Liver (tissue), 9 donors: ENCODE measurements around the gene RASSF9. TPM values are rescaled to one million over a fixed set of nuclear protein-coding genes. Genes with fewer than 3 reads are reported as not detected.

Experiments used
- DNase-seq: peaks from one replicate; pipeline ENCODE4 v3.0.0-alpha.2; 2017; ENCODE audit warnings: low spot score
- H3K27ac ChIP-seq, 2 donors: one replicate each; pipeline ENCODE4 v1.7.0; 2013; ENCODE audit warnings: inconsistent platforms in 2 of 2, low read length in 2 of 2, control low read depth in 1 of 2, low read depth in 1 of 2, mild to moderate bottlenecking in 1 of 2
- H3K27me3 ChIP-seq, 4 donors: one replicate each; pipeline versions ENCODE4 v1.6.1 to v1.7.0; 2013; ENCODE audit warnings: low read length in 3 of 4, inconsistent platforms in 1 of 4, mild to moderate bottlenecking in 1 of 4, moderate library complexity in 1 of 4; ENCODE audit not compliant: control insufficient read depth in 4 of 4, insufficient read depth in 4 of 4
- H3K36me3 ChIP-seq, 4 donors: one replicate each; pipeline versions ENCODE4 v1.6.1 to v1.7.0; 2013; ENCODE audit warnings: low read length in 3 of 4, mild to moderate bottlenecking in 3 of 4, low read depth in 1 of 4, moderate library complexity in 1 of 4; ENCODE audit not compliant: control insufficient read depth in 4 of 4, insufficient read depth in 3 of 4
- H3K4me1 ChIP-seq, 4 donors: one replicate each; pipeline versions ENCODE4 v1.6.1 to v1.7.0; 2013; ENCODE audit warnings: low read length in 3 of 4, mild to moderate bottlenecking in 3 of 4, moderate library complexity in 1 of 4; ENCODE audit not compliant: control insufficient read depth in 4 of 4, insufficient read depth in 4 of 4
- H3K4me3 ChIP-seq, 3 donors: one replicate each; pipeline versions ENCODE4 v1.6.1 to v1.7.0; 2013; ENCODE audit warnings: low read length in 3 of 3, control low read depth in 1 of 3, low read depth in 1 of 3, mild to moderate bottlenecking in 1 of 3
- H3K9ac ChIP-seq, 2 donors: one replicate each; pipeline ENCODE4 v1.7.0; 2013; ENCODE audit warnings: low read length in 2 of 2, mild to moderate bottlenecking in 2 of 2, moderate library complexity in 2 of 2, control low read depth in 1 of 2, low read depth in 1 of 2
- H3K9me3 ChIP-seq, 4 donors: one replicate each; pipeline versions ENCODE4 v1.6.1 to v1.7.0; 2013; ENCODE audit warnings: low read length in 3 of 4; ENCODE audit not compliant: control insufficient read depth in 4 of 4
- EGR1 ChIP-seq, 2 donors: IDR thresholded peaks; 2 replicates each; pipeline ENCODE4 v1.6.1; 2016 to 2018; ENCODE audit warnings: antibody characterized with exemption in 2 of 2, low read depth in 2 of 2
- FOXA1 ChIP-seq: IDR thresholded peaks from 2 replicates; pipeline ENCODE4 v1.6.1; 2016; ENCODE audit warnings: antibody characterized with exemption
- FOXA2 ChIP-seq: IDR thresholded peaks from 2 replicates; pipeline ENCODE4 v1.6.1; 2016; ENCODE audit warnings: antibody characterized with exemption
- GABPA ChIP-seq, 2 donors: IDR thresholded peaks in 1 of 2; conservative IDR thresholded peaks in 1 of 2; 2 replicates each; pipeline ENCODE4 v1.6.1; 2016; ENCODE audit warnings: antibody characterized with exemption in 2 of 2, mild to moderate bottlenecking in 1 of 2, moderate library complexity in 1 of 2
- HNF4A ChIP-seq, 2 donors: conservative IDR thresholded peaks; 2 replicates each; pipeline ENCODE4 v1.6.1; 2016; ENCODE audit warnings: antibody characterized with exemption in 2 of 2, mild to moderate bottlenecking in 2 of 2
- HNF4G ChIP-seq: IDR thresholded peaks from 2 replicates; pipeline ENCODE4 v1.6.1; 2016; ENCODE audit warnings: antibody characterized with exemption
- JUND ChIP-seq, 2 donors: IDR thresholded peaks; 2 replicates each; pipeline ENCODE4 v1.6.1; 2016; ENCODE audit warnings: antibody characterized with exemption in 2 of 2
- RAD21 ChIP-seq, 2 donors: IDR thresholded peaks; 2 replicates each; pipeline ENCODE4 v1.6.1; 2016; ENCODE audit warnings: antibody characterized with exemption in 2 of 2, mild to moderate bottlenecking in 2 of 2
- RXRA ChIP-seq, 2 donors: IDR thresholded peaks; 2 replicates each; pipeline ENCODE4 v1.6.1; 2017 to 2018; ENCODE audit warnings: antibody characterized with exemption in 2 of 2, mild to moderate bottlenecking in 1 of 2
- SP1 ChIP-seq: IDR thresholded peaks from 2 replicates; pipeline ENCODE4 v1.6.1; 2018; ENCODE audit warnings: antibody characterized with exemption, mild to moderate bottlenecking
- TAF1 ChIP-seq: conservative IDR thresholded peaks from 2 replicates; pipeline ENCODE4 v1.6.1; 2016; ENCODE audit warnings: antibody characterized with exemption, mild to moderate bottlenecking
- YY1 ChIP-seq: IDR thresholded peaks from 2 replicates; pipeline ENCODE4 v1.6.1; 2016; ENCODE audit warnings: antibody characterized with exemption, mild to moderate bottlenecking
- WGBS: extraction: QIAGEN DNeasy Blood & Tissue Kit; methylation state at CpG from one replicate; pipeline ENCODE4 v1.1.7; 2013; 5-methylcytosine and 5-hydroxymethylcytosine counted together
- polyA plus RNA-seq, 2 donors: library from polyadenylated mRNA; stranded (reverse) in 1 of 2; unstranded in 1 of 2; fragments of 200-250 nt in 1 of 2; fragments of >200 nt in 1 of 2; fragmentation: Nextera tagmentation in 1 of 2; extraction: Ambion mirVana in 1 of 2; gene quantifications; one replicate each; pipeline versions ENCODE4 v1.2.1 to v1.2.3, GENCODE V29; 2013 to 2015
- total RNA-seq, 2 donors: library from RNA; depleted of rRNA; stranded (reverse); fragments of >200 nt; gene quantifications; one replicate each; pipeline ENCODE4 v1.2.3, GENCODE V29; 2014
- TF ChIP-seq, protein P1 (sequence below): IDR thresholded peaks from 2 replicates; pipeline ENCODE4 v1.6.1; 2016; ENCODE audit warnings: antibody characterized with exemption
- TF ChIP-seq, protein P2 (sequence below): IDR thresholded peaks from 2 replicates; pipeline ENCODE4 v1.6.1; 2016; ENCODE audit warnings: antibody characterized with exemption
- TF ChIP-seq, protein P3 (sequence below): IDR thresholded peaks from 2 replicates; pipeline ENCODE4 v1.6.1; 2016; ENCODE audit warnings: antibody characterized with exemption
- TF ChIP-seq, protein P4 (sequence below): fragments of 150-350 bp; IDR thresholded peaks from 2 replicates; pipeline ENCODE4 v1.5.1; 2017; ENCODE audit warnings: improper control_type of control experiment, low read depth, low read length; ENCODE audit not compliant: missing input control
- TF ChIP-seq, protein P5 (sequence below): IDR thresholded peaks from 2 replicates; pipeline ENCODE4 v1.6.1; 2016; ENCODE audit warnings: antibody characterized with exemption, mild to moderate bottlenecking
- donor health status: healthy.
- donor health status: healthy.
- donor health status: healthy.
- donor health status: healthy.
- donor health status: healthy.

Gene RASSF9
- total and polyA plus RNA-seq, 4 donors: 0.33 to 1.0 (median 0.59) TPM

DNA sequence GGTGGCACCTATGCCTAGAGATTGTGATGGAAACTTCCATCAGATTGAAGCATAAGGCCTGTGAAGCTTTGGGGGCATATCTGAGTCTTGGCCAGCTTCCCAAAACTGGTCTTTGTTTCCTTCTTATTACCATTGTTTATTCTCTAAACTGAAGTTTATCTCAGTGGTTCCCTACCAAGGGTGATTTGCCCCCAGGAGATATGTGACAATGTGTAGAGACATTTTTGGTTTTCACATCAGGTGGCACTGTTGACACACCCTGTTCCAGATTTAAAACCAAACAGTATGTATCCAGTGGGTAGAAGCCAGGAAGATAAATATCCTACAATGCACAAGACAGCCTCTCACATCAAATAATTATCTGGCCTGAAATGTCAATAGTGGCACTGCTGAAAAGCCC is 22.1 kb downstream of the RASSF9 start (continued):
- no peak for TF ChIP-seq HNF4A (conservative IDR thresholded peaks at IDR 0.05)

DNA sequence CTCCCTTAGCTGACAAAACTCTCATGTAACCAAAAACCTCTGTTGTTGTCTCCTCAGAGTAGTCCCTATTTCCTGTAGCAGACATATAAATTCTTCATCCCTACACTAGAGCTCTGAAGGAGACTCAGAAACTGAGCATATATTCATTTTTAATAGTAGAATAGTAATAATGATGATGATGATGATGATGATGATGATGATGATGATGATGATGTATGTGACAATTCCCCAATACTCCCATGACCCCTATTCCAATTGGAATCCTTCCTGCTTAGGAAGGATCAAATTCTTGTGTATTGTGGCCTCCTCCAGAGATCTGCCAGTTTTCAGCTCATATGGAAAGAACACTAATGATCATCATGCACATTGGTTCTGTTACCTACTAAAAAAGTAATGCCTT is 26.7 kb downstream of the RASSF9 start:
- Histone ChIP-seq H3K9ac (no peak overlapping the region), H3K4me1 (no peaks in the 10 kb centered on the region), H3K4me3 (no peak overlapping the region), H3K27ac (no peak overlapping the region), H3K9me3 (no peaks in the 10 kb centered on the region), H3K27me3 (peaks cover 0 to 3% (median 0%) of the 10 kb centered on the region in 4 donors), H3K36me3 (no peaks in the 10 kb centered on the region)
- TF ChIP-seq HNF4G: no peak
- DNase-seq: no peak

DNA sequence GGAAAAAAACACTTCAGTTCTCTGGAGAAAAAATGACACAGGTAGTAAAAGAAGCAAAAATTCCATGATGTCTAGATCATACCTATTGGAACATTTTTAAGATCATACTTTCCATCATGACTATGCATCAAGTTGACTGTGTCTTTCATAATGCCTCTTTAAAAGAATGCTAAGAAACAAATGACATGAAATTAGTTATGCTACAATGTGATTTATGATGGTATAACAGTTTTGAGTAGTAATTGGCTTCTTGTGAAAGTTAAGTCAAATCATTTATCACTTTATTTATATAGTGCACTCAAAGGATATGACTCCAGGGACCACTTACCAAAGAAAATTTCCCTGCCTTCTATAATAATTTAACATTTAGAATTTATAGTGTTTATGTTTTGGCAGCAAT is 28.5 kb downstream of the RASSF9 start:
- no peak for DNase-seq
- Histone ChIP-seq H3K27ac (no peak overlapping the region), H3K27me3 (no peaks in the 10 kb centered on the region), H3K9me3 (no peaks in the 10 kb centered on the region), H3K9ac (no peak overlapping the region), H3K4me1 (no peaks in the 10 kb centered on the region), H3K36me3 (no peaks in the 10 kb centered on the region), H3K4me3 (no peak overlapping the region)
- TF ChIP-seq, protein P1, sequence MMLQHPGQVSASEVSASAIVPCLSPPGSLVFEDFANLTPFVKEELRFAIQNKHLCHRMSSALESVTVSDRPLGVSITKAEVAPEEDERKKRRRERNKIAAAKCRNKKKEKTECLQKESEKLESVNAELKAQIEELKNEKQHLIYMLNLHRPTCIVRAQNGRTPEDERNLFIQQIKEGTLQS: no peak
- TF ChIP-seq GABPA (IDR thresholded peaks at IDR 0.05 in 1 of 2, conservative IDR thresholded peaks at IDR 0.05 in 1 of 2) (no peak), TAF1 (no peak), FOXA1 (no peak), RAD21 (IDR thresholded peaks at IDR 0.05) (no peak), FOXA2 (no peak), EGR1 (IDR thresholded peaks at IDR 0.05; ENCODE audit: low read depth in 2 of 2) (no peak), RXRA (IDR thresholded peaks at IDR 0.05) (no peak)
- TF ChIP-seq, protein P2, sequence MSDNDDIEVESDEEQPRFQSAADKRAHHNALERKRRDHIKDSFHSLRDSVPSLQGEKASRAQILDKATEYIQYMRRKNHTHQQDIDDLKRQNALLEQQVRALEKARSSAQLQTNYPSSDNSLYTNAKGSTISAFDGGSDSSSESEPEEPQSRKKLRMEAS: no peak

DNA sequence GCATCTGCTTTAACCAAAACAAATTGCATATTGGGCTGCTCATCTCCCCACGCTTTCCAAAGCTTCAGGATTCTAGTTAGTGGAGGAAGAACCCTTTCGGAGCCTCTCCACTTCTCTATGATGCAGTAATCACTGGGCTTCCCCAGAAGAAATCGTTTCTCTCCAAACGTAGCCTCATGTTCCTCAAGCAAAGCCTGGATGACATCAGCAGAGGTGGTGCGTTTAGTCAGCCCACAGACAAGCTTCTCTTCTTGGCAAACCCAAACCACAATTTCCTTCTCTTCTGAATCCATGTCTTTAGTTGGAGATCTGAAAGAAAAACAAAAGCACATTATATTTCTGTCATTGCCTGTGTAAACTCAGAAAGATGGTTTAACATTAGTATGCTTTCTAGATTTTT is 30.6 kb downstream of the RASSF9 start:
- TF ChIP-seq, protein P2: no peak
- TF ChIP-seq YY1: no peak
- TF ChIP-seq GABPA (IDR thresholded peaks at IDR 0.05 in 1 of 2, conservative IDR thresholded peaks at IDR 0.05 in 1 of 2): no peak
- no peak for TF ChIP-seq HNF4A (conservative IDR thresholded peaks at IDR 0.05)
- no peak for TF ChIP-seq TAF1
- TF ChIP-seq, protein P3, sequence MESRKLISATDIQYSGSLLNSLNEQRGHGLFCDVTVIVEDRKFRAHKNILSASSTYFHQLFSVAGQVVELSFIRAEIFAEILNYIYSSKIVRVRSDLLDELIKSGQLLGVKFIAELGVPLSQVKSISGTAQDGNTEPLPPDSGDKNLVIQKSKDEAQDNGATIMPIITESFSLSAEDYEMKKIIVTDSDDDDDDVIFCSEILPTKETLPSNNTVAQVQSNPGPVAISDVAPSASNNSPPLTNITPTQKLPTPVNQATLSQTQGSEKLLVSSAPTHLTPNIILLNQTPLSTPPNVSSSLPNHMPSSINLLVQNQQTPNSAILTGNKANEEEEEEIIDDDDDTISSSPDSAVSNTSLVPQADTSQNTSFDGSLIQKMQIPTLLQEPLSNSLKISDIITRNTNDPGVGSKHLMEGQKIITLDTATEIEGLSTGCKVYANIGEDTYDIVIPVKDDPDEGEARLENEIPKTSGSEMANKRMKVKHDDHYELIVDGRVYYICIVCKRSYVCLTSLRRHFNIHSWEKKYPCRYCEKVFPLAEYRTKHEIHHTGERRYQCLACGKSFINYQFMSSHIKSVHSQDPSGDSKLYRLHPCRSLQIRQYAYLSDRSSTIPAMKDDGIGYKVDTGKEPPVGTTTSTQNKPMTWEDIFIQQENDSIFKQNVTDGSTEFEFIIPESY: no peak
- no peak for TF ChIP-seq FOXA2
- TF ChIP-seq JUND (IDR thresholded peaks at IDR 0.05): no peak
- TF ChIP-seq, protein P4, sequence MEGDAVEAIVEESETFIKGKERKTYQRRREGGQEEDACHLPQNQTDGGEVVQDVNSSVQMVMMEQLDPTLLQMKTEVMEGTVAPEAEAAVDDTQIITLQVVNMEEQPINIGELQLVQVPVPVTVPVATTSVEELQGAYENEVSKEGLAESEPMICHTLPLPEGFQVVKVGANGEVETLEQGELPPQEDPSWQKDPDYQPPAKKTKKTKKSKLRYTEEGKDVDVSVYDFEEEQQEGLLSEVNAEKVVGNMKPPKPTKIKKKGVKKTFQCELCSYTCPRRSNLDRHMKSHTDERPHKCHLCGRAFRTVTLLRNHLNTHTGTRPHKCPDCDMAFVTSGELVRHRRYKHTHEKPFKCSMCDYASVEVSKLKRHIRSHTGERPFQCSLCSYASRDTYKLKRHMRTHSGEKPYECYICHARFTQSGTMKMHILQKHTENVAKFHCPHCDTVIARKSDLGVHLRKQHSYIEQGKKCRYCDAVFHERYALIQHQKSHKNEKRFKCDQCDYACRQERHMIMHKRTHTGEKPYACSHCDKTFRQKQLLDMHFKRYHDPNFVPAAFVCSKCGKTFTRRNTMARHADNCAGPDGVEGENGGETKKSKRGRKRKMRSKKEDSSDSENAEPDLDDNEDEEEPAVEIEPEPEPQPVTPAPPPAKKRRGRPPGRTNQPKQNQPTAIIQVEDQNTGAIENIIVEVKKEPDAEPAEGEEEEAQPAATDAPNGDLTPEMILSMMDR: no peak
- no peak for TF ChIP-seq RAD21 (IDR thresholded peaks at IDR 0.05)
- TF ChIP-seq, protein P5, sequence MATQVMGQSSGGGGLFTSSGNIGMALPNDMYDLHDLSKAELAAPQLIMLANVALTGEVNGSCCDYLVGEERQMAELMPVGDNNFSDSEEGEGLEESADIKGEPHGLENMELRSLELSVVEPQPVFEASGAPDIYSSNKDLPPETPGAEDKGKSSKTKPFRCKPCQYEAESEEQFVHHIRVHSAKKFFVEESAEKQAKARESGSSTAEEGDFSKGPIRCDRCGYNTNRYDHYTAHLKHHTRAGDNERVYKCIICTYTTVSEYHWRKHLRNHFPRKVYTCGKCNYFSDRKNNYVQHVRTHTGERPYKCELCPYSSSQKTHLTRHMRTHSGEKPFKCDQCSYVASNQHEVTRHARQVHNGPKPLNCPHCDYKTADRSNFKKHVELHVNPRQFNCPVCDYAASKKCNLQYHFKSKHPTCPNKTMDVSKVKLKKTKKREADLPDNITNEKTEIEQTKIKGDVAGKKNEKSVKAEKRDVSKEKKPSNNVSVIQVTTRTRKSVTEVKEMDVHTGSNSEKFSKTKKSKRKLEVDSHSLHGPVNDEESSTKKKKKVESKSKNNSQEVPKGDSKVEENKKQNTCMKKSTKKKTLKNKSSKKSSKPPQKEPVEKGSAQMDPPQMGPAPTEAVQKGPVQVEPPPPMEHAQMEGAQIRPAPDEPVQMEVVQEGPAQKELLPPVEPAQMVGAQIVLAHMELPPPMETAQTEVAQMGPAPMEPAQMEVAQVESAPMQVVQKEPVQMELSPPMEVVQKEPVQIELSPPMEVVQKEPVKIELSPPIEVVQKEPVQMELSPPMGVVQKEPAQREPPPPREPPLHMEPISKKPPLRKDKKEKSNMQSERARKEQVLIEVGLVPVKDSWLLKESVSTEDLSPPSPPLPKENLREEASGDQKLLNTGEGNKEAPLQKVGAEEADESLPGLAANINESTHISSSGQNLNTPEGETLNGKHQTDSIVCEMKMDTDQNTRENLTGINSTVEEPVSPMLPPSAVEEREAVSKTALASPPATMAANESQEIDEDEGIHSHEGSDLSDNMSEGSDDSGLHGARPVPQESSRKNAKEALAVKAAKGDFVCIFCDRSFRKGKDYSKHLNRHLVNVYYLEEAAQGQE: no peak
- TF ChIP-seq, protein P1: no peak
- no peak for TF ChIP-seq RXRA (IDR thresholded peaks at IDR 0.05)
- TF ChIP-seq HNF4G: no peak
- TF ChIP-seq SP1: no peak
- no peak overlapping the region for H3K4me3 ChIP-seq
- no peak for DNase-seq
- WGBS: 66% methylated on average over 5 of the region's 5 CpGs
- no peaks in the 10 kb centered on the region for H3K27me3 ChIP-seq
- no peak overlapping the region for H3K27ac ChIP-seq
- no peaks in the 10 kb centered on the region for H3K36me3 ChIP-seq
- no peaks in the 10 kb centered on the region for H3K9me3 ChIP-seq
- H3K9ac ChIP-seq: no peak overlapping the region
- H3K4me1 ChIP-seq: no peaks in the 10 kb centered on the region
